Hematopoietic multipotent progenitor cell treated with erythropoietin and hydrocortisone succinate and interleukin-3 and kit ligand, for 17 days (in vitro differentiated cells): ENCODE measurements around the gene NSG1.

Source experiments
- DNase-seq: peaks from one replicate; pipeline ENCODE4 v3.0.0-alpha.2; 2015; ENCODE audit warnings: low spot score

Gene NSG1

DNA sequence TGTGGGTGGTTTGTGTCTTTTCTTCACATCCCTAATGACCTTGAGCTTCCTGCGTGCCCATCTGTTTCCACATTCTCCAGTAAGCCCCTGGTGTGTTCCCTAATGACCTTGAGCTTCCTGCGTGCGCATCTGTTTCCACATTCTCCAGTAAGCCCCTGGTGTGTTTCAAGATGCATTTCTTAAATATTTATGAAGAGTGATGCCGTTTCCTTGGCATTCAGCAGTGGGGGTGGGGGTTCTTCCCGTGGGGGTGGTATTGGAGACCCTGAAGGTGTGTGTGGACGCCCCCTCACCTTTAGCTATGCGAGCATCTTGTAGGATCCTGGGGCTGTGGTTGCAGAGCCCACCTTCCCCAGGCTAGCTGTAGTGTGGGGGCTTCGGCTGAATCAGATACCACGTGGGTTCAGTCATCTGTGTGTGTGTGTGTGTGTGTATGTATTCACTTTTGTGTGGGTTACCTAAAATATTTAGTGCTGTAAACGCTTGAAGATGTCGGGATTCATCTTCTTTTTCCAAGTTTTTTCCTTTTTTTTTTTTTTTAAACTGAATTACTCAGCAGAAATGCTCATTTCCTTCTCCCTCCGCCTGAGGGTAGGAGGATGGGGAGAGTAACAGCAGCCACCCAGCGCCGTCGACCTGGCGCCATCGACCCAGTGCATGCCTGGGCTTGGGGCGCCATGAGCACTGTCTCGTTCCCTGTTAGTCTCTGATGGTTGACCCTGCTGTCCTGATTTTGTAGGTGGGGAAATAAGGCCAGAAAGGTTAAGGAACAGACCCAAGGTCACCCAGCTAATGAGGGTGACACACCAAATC, 9.9 kb downstream of the NSG1 start:
- DNase-seq: no peak

DNA sequence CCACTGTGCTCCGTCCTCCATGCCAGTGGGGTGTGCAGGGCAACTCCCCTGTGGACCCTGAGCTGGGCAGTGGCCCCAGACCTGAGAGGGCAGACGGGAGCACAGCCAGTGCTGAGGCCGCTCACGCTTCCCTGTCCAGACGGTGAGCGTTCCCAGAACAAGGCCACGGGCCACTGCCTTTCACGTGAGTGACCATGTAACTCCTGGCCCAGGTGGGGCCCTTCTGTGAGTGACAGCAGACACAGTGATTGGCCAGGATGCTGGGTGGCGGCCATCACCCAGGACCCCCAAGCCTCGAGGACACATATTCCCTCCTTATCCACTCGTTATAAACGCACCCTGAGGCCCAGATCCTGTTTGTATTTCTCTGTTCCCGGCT, 10.5 kb downstream of the NSG1 start:
- DNase-seq: no peak

DNA sequence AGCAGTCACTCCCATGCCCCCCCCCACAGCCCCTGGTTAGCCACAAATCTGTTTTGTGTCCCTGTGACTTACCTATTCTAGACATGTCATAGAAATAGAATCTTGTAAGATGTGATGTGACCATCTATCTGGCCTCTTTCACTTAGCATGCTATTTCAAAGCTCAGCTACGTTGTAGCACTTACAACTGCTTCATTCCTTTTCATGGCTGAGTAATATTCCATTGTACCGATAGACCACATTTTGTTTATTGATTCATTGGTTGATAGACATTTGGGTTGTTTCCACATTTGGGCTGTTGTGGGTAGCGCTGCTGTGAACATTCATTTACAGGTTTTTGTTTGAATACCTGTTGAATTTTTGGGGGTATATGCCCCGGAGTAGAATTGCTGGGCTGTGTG, 11.5 kb downstream of the NSG1 start:
- no peak for DNase-seq

DNA sequence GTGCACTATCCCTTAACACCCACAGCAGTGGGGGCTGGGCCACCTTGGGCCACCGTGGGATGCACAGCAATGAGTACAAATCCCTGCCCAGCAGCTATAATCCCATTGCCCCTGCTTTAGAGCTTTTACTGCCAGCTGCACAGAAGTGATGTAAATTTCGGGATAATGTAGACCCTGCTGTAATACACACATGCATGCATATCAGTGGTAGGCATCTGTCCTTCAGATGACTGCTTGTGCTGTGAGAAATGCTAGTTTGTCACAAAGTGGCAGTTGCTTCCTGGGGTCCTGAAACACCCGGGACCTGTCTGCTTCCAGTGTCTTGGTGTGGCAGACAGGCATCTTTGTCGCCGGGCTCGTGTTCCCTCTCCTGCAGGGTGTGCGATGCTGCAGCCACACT, 14.1 kb downstream of the NSG1 start:
- DNase-seq: no peak

DNA sequence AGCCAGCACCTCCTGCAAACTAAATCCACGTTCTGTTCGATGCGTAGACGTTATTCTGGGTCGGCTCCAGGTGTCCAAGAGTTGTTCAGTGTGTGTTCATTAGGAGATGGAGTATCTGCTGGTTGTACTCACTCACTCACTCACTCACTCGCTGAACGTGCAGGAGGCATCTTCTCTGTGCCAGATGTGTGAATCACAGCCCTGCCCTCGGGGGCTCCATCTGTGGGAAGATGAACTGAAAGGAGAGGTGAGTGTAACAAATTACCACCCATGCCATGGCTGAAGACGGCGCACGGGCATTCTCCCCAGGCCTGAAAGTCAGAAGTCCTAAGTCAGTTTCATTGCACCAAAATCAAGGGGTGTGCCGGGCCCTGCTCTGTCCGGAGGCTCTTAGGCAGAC, 16.1 kb downstream of the NSG1 start:
- DNase-seq: no peak

DNA sequence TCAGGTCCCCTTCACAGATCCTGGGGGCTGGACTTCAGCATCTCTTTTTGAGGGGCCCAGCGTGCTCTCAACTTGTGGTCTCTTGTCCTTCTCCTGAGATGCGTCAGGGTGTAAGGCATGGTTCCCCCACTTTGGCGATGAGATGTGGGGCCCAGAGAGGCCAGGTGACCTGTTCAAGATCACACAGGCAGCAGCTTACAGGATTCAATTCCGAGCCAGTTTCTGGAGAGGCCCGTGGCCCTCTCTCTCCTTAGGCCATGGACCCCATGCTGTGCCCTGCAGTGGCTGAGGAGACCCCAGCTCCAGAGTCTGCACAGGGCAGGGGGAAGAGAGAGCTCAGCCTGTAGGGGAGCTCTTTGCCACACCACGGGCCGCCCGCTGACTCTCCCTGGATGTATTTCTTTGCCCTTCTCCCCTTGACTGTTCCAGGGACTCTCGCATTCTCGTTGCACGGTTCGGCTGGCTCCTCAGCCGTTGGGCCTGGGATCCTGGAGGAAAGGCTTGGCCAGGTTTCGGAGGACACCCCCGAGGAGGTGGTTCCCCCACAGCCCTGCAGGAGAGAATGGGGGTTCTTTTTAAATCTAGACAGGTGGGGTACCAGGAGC, 18.6 kb downstream of the NSG1 start:
- no peak for DNase-seq

DNA sequence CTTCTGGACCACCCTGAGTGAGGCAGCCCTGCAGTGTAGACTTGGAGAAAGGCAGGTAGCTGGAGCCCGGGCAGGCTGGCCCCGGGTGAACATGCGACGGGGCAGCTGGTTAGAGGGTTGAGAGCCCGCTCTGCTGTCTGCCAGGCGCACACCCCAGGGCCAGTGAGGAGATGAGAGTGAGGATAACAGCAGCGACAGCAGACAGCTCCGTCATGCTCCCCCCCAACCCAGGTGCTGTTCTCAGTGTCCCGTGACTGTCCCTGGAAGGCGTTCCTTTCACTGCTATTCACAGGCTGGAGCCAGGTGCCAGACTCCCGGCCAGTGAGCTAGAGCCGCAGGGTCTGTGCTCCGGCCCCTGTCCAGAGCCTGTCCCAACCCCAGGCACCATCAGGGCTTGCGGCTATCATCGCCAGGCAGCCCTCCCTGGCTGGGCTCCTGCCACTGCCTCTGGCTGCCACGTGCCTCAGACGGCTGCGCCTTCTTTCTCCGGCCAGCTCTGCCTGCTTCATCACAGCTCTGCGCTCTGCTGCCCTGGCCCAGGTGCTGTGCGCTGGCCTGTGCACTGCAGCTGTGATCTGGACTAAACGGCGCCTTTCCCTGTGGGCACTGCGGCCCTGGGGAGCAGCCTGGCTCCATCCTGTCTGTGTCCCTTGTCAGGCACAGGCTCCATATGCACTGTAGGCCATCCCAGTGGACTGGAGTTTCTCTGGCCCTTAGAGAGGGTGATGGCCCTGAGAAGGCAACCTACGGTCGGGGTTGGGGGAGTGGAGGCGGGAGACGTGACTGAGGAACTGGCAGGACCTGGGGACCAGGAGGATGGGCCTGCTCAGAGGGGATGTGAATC, 19.8 kb downstream of the NSG1 start:
- no peak for DNase-seq

DNA sequence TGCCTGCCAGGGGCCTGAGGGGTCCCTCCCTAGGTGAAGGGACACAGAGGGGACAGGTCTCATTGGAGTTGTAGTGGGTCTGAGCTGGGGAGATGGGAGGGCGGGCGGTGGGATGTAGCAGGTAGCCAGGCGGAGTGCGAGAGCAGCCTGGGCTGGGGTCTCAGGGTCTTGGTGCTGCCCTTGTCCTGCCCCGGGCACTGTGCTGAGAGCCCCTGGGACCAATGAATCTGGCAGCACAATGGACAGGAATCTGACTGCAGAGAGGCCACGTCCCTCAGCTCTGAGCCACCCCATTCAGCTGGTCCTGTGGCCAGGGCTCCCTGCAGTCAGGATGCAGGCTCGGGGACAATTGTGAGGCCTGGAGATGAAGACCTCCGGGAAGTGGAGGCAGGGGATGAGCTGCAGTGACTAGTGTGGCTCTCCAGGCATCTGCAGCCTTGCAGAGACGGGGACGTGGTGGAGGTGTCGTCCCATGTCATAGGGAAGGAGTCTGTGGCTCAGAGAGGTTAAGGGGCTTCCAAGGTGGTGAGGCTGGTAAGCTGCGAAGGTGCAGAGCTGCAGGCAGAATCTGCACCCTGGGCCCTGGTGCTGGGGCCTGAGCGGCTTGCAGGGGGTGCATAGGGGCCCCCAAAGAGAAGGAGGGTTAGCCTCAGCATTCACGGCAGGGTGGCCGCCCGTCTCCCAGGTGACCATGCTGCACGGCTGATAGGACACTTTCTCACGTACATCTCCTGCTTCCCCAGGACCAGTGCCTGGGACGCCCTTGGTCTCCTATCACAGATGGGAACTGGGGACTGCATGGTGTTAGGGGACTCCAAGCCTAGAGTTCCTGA, 20.6 kb downstream of the NSG1 start:
- no peak for DNase-seq

DNA sequence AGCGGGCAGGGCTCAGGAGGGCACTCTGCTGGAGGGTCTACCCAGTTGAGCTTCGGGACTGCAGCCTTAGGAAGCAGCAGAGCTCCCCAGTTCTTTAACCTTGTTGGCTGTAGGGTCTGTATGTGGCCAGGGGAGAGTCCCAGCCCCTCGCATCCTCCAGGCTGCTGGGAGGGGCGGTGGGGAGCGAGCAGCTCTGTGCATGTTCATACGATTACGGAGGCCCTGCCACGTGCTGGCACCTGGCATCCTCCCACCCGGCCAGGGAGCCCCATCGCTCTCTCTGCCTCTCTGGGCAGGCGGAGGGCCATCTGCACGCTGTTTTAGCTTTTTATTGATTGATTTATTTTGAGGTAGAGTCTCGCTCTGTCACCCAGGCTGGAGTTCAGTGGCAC, 21.2 kb downstream of the NSG1 start:
- DNase-seq: no peak

DNA sequence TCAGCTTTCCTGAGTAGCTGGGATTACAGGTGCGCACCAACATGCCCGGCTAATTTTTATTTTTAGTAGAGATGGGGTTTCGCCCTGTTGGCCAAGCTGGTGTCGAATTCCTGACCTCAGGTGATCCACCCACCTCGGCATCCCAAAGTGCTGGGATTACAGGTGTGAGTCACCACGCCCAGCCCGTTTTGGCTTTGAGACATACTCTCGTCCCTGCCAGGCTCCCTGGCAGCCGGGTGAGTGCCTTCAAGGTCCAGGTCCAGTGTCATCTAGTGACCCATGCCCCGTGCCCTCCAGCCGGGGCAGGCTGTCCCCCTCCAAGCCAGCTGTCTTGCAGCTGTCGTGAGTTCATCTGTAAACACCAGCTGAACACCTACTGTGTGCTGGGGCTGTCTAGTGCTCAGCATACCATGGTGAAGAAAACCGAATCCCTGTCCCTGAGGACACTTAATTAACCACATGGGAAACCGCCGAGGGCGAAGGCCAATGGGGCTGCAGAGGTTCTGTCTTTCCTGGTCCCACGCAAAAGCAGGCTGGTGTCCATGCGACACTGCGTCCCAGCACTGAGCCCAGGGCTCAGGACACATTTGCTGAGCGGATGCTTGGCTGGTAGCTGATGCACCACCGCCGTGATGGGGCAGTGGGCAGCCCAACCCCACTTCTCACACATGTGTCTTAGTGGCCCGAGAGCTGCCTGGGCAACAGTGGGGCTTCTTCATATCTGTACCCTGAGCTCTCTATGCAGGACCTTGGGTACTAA, 21.9 kb downstream of the NSG1 start:
- no peak for DNase-seq

DNA sequence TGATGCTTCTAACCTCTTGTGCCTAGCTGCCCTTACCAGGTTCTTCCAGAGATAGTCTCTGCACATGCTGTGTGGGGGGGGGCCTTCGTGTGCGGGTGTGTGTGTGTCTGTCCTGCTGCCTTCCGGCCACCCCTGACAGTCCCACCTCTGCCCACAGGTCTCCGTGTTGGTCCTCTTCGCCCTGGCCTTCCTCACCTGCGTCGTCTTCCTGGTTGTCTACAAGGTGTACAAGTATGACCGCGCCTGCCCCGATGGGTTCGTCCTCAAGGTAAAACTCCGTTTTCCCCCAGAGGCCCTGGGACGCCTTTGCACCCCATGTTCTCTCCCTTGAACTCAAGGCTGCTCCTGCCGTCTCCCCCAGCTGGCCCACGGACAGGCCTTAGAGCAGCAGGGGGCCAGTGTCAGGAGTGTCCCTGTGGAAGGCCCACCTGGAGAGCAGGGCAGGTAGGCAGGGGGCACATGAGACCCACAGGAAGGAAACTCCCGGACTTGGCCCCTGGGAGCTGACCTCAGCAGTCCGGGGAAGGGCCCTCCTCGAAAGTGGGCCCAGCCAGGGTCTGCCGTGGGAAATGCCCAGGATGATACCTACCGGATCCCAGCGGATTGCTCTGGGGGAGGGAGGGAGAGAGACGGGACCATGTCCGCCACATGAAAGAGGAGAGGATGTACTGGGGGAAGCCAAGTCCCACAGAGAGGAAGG, 22.7 kb downstream of the NSG1 start:
- DNase-seq: no peak

DNA sequence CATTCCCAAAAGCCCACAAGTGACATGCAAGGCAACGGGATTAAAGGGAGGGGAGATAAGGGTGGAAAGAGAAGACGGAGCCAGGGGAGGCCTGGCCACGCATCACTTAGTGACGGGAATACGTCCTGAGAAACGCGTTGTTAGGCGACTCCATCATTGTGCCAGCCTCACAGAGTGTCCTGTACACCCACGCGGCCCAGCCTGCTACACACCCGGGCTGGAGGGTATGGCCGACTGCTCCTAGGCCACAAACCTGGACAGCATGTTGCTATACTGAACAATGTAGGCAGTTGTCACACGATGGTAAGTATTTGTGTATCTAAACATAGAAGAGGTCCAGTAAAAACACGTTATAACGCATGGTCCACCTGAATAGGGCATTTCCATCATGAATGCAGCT, 23.4 kb downstream of the NSG1 start:
- DNase-seq: no peak

DNA sequence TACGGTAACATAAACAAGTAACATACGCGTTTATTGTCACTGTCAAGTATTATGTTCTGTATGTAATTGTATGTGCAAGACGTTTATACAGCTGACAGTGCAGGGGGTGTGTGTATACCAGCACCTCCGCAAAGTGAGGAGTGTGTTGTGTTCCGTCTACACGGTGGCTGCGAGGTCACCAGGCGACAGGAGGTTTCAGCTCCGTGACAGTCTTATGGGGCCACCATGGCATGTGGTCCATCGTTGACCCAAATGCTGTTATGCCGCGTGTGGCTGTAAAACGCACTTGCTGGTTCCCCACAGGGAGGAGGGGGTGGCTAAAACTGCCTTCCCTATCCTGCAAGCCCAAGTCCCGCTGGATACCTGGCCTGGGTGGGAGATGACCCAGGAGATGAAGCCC, 25.0 kb downstream of the NSG1 start:
- no peak for DNase-seq

DNA sequence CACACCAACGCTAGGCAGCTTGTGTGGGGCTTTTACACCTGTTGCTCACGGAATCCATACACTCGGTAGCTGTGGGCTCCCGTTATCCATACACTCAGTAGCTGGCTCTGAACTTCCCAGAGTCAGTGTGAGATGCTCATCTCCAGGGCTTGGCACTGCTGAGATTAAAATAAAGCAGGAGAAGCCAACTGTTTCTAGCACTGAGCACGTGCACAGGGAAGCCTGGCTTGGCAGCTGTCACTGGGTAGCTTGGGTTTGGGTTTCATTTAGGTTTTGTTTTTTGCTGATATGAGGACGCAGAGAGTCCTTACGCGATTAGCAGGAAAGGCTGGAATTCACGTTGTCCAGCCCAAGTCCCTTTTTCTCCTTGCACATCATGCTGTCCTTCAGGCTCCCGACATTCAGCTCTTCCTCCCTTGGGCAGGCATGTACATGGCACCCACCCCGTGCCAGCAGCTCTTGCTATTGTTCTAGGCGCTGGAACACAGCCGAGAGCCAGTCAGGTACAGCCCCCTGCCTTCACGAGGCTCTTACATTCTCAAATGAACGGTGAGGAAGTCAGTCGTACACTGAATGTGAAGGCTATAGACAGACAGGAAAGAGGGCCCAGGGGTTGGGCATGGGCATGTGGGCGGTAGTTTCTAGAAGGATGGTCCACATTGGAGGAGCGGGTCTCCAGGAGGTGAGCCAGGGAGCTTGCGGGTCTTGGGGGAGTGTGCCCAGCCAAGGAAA, 25.9 kb downstream of the NSG1 start:
- DNase-seq: no peak

DNA sequence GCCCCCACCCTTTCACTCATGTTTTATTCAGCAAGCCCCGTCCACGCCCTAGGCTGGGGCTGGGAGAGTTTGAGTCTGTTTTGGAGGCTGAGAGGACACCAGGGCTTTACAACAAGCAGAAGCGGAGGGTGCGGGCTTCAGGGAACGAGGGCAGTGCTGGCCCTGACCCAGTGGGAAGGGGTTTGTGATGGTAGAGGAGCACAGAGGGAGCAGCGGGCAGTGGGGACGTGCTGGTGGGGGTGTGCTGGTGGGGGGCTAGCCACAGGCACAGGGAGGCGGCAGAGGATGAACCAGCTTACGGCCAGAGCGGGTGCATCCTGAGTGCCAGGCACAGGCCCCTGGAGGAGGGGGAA, 26.4 kb downstream of the NSG1 start:
- DNase-seq: no peak

DNA sequence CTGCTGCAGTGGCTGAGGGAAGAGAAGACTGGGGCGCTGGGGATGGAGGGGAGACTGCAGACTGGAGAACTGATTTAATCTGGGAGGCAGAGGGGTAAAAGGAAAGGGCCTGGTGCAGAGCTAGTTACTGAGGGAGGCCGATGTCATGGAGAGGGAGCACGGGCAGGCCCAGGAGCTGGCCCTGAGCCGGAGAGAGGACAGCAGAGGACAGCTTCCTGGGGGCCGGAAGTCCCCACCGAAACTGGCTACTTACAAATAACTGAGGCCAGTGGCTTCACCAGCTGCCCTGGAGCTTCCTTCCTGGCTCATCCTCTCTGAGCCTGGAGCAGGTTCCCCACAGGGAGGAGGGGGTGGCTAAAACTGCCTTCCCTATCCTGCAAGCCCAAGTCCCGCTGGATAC, 26.9 kb downstream of the NSG1 start:
- no peak for DNase-seq

DNA sequence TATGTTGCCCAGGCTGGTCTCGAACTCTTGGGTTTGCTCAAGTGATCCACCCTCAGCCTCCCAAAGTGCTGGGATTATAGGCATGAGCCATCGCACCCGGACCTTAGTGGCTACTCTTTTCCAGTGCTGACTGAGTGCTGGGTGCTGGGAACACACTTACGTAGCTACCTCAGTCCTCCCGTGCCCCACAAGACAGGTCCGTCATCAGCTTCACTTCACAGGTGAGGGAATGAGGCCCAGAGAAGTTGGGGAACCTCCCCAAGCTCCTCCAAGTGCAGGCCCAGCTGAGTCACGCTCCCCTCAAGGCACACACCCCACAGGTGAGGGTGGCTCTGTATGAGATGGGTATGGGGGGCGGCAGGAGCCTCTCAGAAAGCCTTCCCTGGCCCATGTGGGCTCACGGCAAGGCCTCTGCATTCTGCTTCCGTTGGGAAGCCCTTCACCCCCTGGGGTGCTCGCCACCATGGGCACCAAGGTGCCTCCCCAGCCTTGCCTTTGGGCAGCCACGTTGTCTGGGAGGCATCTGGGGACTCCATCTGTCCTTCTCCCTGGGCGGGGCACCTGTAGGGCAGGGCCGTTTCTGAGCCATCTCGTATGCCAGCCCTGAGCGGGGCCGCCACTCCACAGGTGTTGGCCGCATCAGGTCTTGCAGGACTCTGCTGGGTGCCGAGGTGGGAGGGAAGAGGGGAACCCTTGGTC, 28.4 kb downstream of the NSG1 start:
- no peak for DNase-seq

DNA sequence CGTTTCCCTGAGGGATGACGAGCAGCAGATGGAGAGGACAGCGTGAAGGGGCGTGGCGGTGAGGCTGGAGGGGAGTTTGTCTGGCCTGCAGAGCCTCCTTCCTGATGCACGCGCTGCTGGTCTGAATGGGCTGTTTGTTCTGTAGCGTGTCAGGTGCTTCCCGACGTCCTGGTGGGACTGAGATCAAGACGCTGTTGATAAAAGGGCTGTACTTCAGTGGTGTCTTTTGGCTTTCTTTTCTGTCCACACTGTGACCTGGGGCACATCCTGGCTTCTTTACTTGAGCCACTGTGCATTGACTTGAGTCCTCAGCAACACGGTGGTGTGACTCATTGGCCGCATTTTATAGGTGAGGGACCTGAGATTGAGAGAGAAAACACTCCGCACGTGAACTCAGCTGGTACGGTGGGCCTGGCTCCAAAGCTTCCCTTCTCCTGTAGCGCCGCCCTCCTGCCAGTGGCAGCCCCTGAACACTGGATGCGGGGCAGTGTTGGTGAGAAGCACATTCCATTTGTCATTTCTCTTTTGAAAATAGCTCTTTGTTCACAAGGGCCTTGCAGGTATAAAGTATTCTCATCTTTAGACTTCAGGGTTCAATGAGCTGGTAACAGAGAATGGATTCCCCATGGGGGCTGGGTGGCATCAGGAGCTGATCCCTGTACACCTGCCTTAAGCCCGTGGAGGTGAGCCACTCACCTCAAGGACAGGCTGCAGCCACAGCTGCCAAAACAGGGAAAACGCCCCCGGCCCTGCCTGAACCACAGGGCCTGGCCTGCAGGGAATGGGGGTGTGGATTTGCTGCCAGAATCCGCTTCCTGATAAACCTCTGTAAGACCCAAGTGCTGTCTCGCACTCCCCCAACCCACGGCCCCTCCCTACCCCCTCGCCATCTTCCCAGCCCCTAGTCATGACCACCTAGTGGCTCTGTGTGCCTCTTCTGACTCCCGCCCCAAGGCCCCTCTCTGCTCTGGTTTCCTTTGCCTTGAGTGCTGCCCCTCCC, 29.2 kb downstream of the NSG1 start:
- no peak for DNase-seq
